BJ (cell line): ENCODE results near the gene MTR. TPM values are rescaled to one million over a fixed set of nuclear protein-coding genes. Genes with fewer than 3 reads are reported as not detected.

Experiments
- CTCF ChIA-PET: fragments of 350-600 bp; formaldehyde crosslinking; extraction: SDS; loops from one replicate; lab custom pipeline; 2021; ENCODE audit warnings: antibody characterized with exemption, inconsistent platforms; lab: Yijun Ruan, JAX
- POLR2A ChIA-PET: fragments of 300-600 bp; sonication (Branson Sonifier 250); formaldehyde crosslinking; extraction: SDS; loops from one replicate; lab custom pipeline; 2021; ENCODE audit warnings: antibody characterized with exemption; lab: Charles Lee
- DNase-seq: peaks from one replicate; pipeline ENCODE4 v3.0.0-alpha.2; 2011; ENCODE audit warnings: low read depth
- H3K27me3 ChIP-seq: 2 replicates; pipeline ENCODE4 v1.6.0; 2011; ENCODE audit warnings: low read length; ENCODE audit not compliant: control insufficient read depth, insufficient read depth
- H3K36me3 ChIP-seq: 2 replicates; pipeline ENCODE4 v1.5.1; 2011; ENCODE audit warnings: low read length; ENCODE audit not compliant: control insufficient read depth, insufficient read depth
- H3K4me3 ChIP-seq: 2 replicates; pipeline ENCODE4 v1.5.1; 2011; ENCODE audit warnings: low read depth, mild to moderate bottlenecking, control low read depth, low read length
- polyA plus RNA-seq: library from polyadenylated mRNA; depleted of rRNA; stranded (reverse); fragments of >200 nt; gene quantifications from 2 replicates; pipeline ENCODE4 v1.2.3, GENCODE V29; 2011
- TF ChIP-seq, protein P1 (sequence below): IDR thresholded peaks from 2 replicates; pipeline ENCODE4 v1.5.1; 2011; ENCODE audit warnings: low read depth, mild to moderate bottlenecking, control low read depth, inconsistent platforms, low read length, moderate library complexity; ENCODE audit not compliant: insufficient read depth

Gene MTR
- polyA plus RNA-seq, 1 experiment = 5.3 TPM

DNA sequence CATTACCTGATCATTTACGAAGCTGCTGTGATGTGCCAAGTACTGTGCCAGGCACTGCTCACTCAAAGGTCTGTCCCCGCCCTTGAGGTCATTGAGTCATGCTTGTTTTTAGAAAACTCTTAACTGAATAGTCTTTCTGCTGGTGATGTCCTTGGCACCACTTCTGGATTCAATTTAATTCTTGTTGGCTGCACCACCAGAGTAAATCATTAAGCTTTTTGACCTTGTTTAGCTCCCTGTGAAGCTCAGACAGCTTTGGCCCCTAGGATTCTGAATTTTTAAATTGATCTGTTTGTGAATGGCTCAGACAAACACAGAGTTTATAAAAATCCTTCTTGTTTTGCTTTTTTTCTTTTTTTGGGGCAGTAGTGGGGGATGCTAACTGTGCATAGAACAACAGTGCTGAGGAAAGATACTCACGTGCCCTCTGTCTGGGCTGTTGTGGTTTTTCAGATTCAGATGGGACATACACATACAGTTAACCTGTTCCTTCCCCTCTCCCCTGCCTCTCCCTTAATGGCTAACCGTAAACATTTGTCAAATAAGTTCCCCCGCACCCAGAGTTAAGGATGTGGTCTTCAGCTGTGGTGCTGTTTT is 67.6 kb downstream of the MTR start:
- no peak for DNase-seq
- POLR2A ChIA-PET = no interaction called here
- H3K27me3 ChIP-seq = no peaks in the 10 kb centered on the region
- CTCF ChIA-PET = interaction anchor here (2.0 to 3.6 kb wide), 2 partner anchors 12 to 103 kb away, joined by 7 to 17 read pairs; no protein-coding TSS in a partner anchor
- H3K4me3 ChIP-seq = no peak overlapping the region
- peaks cover 9% of the 10 kb centered on the region for H3K36me3 ChIP-seq
- TF ChIP-seq, protein P1, sequence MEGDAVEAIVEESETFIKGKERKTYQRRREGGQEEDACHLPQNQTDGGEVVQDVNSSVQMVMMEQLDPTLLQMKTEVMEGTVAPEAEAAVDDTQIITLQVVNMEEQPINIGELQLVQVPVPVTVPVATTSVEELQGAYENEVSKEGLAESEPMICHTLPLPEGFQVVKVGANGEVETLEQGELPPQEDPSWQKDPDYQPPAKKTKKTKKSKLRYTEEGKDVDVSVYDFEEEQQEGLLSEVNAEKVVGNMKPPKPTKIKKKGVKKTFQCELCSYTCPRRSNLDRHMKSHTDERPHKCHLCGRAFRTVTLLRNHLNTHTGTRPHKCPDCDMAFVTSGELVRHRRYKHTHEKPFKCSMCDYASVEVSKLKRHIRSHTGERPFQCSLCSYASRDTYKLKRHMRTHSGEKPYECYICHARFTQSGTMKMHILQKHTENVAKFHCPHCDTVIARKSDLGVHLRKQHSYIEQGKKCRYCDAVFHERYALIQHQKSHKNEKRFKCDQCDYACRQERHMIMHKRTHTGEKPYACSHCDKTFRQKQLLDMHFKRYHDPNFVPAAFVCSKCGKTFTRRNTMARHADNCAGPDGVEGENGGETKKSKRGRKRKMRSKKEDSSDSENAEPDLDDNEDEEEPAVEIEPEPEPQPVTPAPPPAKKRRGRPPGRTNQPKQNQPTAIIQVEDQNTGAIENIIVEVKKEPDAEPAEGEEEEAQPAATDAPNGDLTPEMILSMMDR = no peak

DNA sequence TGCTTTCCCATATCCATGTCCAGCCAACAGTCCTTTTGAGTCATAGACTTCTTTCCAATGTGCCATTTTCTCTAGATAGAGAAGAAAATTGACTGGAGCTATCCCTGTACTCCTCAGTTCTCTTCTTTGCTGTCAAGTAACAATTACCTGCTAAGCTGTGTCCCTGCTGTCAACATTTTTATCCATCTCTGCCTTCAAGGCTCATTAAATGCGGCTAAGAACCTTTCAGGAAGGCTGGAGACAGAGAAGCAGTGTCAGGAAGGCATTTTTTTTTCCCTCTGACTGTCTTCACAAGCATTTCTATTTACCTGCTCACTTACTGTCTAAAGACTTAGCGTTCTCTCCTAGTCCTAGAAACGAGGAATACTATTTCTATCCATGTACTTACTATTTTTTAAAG is 69.1 kb downstream of the MTR start:
- TF ChIP-seq, protein P1 = no peak
- Histone ChIP-seq H3K4me3 (no peak overlapping the region), H3K27me3 (no peaks in the 10 kb centered on the region), H3K36me3 (peaks cover 9% of the 10 kb centered on the region)
- ChIA-PET POLR2A (no interaction called here), CTCF (interaction anchor here (1.4 to 3.6 kb wide), 2 partner anchors 10 to 104 kb away, joined by 4 to 17 read pairs; no protein-coding TSS in a partner anchor)
- no peak for DNase-seq

DNA sequence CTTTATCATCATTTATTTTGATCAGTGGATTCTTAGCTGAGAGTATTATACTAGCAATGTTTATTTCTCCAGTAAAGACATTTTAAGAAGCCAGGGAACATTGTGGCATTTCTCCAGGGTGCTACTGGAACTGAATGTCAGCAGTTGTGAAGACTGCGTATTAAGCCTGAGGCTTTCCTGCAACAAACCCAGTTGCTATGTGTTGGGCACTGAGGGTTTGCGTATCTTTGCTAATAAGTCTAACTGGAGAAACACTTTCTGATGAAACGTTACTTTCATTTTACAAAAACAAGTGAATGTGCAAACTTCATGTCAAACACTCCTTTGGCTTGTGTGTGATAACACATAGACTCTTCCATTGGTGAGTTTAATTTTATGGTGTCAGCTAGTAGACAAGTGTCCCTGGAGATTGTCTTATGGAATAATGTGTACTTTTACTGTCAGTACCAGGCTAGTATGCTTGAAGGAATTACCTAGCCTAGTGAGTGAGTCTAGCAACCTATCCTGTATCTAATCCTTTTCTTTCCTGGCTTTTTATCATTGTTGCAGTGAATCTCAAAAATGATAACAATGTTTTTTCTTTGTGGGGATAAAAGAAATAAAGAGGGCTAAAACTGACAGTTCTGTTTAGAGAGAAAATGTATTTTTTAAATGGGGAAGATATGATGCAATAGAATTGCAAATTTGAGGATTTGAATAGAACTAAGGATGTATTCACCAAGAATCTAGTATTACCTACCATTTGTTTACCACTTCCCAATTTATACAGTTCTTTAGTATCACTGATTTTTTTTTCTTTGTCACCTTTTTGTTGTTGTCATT is 70.1 kb downstream of the MTR start:
- Histone ChIP-seq H3K4me3 (no peak overlapping the region), H3K27me3 (no peaks in the 10 kb centered on the region), H3K36me3 (peaks cover 9% of the 10 kb centered on the region)
- CTCF ChIA-PET = interaction anchor here (1.4 to 3.2 kb wide), 2 partner anchors 9 to 106 kb away, joined by 4 to 20 read pairs; no protein-coding TSS in a partner anchor
- POLR2A ChIA-PET = no interaction called here
- no peak for DNase-seq
- TF ChIP-seq, protein P1 = no peak

DNA sequence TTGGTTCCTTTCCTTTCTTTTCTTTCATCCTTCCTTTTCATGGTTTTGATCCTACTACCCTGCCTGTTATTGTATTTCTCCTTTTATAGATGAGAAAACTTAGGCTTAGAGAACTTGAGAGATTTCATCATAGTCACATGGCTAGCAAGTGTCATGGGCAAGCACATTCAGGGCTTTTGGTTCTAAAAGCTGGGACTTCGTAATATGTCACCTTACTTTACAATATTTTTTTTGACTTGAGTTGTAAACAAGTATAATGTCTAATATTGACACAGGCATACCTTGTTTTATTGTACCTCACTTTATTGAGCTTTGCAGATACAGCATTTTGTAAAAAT is 70.7 kb downstream of the MTR start:
- POLR2A ChIA-PET = no interaction called here
- Histone ChIP-seq H3K36me3 (peaks cover 9% of the 10 kb centered on the region), H3K27me3 (no peaks in the 10 kb centered on the region), H3K4me3 (no peak overlapping the region)
- CTCF ChIA-PET = interaction anchor here (3.2 kb wide), 1 partner anchor 107 kb away, joined by 20 read pairs; no protein-coding TSS in a partner anchor
- no peak for DNase-seq
- TF ChIP-seq, protein P1 = no peak
